Umbilical cord (tissue), 2 donors: ENCODE data around the gene KMT2C. TPM values are rescaled to one million over a fixed set of nuclear protein-coding genes. Genes with fewer than 3 reads are reported as not detected.

Source experiments
- DNase-seq: peaks from one replicate; pipeline ENCODE4 v3.0.0-alpha.2; 2015; ENCODE audit warnings: low spot score
- total RNA-seq: library from RNA; depleted of rRNA; stranded (reverse); fragments of >200 nt; gene quantifications from one replicate; pipeline ENCODE4 v1.2.3, GENCODE V29; 2014; ENCODE audit warnings: low replicate concordance; ENCODE audit not compliant: insufficient read depth

Gene KMT2C
- total RNA-seq, 1 donor from 2014 or later = 66.7 TPM

DNA sequence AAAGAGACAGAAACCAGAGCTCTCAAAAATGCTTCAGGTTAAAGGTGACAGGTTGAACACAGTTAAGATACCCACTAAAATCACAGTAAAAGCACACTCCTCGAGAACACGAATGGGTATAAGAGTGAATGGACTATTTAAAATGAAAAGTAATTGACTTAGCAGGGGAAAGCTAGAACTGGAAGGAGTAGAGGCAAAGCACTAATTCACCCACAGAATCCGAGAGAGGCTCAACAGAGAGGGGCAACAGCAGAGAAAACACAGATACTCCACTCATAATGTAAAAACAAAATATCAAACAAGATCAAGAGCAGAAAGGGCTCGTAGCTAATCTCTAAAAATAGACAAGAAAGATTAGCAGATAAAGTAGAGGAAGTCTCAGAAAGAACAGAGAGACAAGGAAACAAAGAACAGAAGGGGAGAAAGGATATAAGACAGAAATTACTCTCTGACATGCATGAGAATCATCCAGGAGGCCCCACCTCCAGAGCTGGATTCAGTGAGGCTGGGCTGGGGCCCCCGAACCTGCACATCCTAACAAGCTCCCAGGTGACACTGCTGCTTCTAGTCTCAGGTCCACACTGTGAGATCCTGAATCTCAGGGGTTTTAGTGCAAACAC, 292.7 kb downstream of the KMT2C start:
- DNase-seq = peak; percentile 2

DNA sequence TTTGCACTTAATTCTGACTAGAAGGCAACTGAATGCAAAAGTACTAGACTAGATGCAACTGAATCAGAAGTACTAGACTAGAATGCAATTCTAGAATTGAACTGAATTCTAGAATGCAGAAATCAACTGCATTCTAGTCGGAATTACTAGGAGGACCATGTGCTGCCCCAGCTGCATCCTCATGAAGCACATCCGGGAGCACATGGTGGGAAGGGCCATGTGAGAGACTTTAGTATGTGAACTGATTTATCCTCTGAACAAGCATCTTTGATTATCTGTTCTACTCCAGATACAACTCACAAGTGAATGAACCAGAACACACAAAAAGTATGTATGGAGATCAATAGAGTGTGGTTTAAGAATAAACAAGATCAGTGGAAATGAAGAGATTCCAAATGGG, 295.2 kb downstream of the KMT2C start:
- DNase-seq = no peak

DNA sequence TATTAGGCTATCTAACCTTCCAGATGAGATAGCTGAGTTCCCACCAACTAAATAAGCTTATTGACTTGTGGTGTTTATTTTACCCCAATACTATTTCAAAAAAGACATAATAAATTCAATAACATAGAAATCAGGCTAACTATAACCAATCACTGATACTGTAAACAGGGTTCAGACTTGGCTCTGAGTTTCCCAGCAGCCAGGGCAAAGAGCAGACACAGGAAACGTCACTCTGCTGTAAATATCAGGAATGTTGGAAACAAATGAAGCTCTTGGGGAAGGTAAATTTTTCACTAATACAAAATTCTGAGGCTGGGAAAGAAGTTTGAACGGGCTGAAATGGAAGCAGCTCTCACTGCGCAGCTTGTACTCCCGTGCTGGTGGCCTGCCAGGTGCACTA, 295.7 kb downstream of the KMT2C start:
- DNase-seq = no peak

DNA sequence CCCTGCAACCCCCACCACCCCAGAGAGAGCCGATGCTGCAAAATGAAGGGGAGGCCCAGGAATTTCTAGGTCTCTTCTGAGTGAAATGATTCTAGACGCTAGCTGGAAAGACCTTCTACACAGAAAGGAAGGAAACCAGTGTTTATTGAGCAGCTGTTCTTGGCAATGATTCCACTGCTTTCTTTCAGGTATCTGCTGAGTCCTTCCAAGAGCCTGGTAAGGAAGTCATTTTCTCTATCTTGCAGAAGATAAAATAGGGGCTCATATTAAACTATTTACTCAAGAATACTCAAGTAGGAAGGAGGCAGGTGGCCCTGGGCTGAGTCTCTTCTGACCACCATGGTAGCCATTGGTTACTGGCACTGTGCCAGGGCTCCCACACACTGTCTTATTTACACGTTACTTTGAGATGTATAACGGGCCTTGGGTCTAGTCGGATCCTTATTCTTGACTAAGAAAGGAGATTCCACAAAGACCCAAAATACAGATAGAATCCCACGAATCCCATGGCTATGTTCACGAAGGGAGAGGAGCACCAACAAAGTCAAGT, 298.3 kb downstream of the KMT2C start:
- DNase-seq = no peak

DNA sequence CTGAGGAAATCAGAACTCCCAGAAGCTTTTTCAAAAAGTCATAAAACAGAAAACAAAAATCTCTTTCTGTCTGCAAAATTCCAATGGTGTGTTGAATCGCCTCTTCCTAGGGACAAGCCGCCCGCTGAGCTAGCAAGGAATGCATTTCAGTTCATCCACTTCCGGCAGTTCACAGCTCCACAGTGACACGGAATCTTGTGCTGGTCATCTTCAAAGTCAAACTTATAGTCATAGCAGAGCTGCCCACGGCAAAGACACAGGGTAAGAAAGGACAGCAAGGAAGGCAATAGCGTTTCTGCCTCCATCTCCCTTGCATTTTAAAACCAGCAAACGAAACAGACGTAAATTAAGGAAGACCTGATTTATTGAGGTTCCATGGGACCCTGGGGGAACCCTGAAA, 299.1 kb downstream of the KMT2C start:
- DNase-seq = peak; percentile 84

DNA sequence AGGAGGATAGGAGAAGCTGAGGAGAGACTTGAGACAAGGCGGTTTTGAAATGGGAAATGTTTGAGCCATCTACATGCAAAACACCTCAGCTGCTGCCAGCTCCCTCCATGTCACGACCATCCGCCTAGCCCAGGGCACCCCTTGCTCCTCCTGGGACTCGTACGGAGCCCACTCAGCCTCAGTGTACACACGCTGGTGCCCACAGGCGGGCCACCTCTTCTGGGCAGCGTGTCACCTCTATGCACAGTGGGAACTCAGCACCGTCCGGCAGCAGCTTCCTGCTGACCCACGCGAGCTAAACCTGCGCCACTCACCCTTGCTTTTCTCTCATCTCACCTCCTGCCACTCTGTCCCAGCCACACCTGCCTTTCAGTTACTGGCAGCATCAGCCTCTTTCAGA, 302.0 kb downstream of the KMT2C start:
- no peak for DNase-seq

DNA sequence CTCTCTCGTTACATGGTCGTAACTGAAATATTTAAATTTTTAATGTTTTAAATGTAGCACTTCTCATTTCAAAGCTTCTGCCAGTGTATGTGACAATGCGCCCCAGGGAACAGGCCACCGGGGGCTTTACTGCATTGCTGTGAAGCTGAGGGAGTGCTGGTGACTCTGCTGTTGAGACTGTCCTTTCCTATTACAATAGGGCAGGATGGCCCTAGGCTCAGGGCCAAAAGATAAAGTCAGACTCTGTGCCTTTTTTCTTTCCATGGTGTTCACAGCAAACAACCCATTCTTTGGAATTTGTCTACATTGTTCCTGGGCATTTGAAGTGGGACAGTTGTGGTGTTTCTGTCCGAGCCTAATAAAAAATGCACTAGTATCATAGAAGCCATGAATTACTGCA, 303.0 kb downstream of the KMT2C start:
- DNase-seq = no peak

DNA sequence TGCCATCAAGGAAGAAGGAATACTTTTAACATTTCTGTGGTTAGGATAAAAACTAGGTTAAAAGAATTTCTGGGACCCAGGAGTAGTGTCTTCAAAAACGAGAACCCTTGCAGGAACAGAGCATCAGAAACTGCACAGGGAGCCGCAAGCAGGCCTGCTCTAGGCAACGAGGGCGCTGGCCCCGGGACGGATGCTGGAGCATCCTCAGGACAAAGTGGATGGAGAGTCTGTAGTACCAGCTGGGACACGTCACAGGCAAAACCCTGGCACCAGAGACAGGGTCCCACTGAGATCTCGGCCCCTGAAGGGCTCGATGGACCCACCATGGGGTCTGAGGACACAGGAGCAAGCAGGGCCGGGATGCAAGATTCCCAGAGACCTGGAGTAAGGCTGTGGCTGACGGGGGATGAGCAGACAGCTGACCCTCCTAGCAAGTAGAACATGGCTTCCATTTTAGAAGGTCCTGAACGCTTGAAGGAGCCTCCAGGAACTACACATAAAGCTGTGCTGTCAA, 303.8 kb downstream of the KMT2C start:
- no peak for DNase-seq

DNA sequence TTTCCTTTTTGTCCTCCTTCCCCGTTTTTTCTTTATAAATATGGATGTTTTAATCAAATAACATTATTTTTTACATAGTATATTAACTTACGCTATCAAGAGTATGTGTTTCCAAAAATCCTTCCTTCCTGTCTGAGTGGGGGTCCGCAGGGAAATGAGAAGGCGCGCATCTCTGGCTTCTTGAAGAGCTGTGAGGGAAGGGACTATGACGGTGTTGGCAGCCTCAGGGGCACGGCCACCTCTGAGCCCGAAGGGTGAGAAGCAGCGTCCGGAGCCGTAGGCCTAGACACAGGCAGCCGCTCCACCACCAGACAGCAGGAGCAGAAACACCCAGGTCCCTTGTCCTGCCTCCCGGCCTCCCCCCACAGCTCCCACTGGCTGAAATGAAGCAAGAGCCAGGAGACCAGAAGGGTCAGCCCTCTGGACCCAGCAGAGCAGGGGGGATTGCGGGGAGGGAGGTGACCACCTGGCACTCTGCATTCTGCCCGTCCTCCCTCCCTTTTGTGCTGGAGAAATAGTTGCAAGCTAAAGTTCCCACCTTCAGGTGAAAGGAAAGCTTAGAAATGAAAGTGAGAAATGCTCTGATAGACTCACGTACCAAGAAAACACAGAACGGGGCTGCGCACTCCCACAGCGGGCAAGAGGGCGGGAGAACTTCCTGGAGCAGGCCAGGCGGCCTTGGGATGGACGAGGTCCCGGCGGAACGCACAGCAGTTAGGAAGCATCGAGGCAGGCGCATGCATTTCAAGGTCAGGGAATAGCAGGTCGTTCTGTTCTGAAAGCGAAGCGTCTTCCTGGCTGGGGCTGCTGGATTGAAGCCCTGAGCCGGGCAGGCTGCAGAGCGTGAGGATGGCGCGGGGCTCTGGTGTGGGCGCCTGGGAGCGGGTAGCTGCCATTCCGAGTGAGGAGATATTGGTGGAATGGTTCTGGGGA, 304.9 kb downstream of the KMT2C start:
- DNase-seq = no peak

DNA sequence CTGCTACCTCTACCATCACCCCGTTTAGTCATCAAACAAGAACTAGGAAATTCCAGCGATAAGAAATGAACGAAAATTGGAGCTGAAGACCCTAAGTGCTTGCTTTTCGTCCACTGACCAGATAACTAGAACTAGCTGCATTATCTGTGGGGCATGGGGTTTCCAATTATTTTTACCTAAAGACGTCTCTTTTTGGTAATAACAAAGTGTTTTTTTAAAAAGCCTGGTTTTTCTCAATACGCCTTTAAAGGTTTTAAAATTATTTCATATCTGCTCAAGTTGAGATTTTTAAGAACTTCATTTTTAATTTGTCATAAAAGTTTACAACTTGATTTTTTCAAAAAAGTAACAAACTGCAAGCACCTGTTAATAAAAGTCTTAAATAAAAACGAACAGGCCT, 306.1 kb downstream of the KMT2C start:
- DNase-seq = no peak

DNA sequence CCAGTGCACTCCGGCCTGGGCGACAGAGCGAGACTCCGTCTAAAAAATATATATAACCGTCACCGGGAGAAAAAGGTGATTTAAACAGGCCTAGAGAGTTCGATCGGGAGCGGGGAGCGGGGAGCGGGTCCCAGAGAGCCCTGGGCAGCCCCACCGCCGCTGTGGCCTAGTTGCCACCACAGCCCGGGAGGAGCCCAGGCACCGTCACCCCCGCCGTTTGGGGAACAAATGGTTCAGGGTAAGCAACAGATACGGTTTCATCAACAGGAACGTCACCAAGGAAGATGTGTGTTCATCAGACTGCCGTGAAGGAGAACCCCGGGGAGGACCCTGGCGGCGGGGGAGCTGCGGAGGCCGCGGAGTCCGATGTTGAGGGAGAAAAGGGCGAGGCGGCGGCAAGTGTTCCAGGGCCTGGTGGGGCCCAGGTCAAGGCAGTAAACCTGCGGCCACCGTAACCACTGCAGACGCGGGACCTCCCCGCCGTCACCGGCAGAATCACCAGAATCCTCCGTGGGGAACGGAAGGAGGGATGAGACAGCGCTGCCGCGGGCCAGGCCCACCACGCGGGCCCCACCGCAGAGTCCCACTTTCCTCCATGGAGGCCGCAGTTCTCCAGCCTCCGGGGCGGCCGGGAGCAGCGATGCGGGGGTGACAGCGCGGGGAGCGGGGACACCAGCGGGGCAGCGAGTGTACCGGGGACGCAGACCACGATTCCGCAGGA, 306.9 kb downstream of the KMT2C start:
- no peak for DNase-seq

DNA sequence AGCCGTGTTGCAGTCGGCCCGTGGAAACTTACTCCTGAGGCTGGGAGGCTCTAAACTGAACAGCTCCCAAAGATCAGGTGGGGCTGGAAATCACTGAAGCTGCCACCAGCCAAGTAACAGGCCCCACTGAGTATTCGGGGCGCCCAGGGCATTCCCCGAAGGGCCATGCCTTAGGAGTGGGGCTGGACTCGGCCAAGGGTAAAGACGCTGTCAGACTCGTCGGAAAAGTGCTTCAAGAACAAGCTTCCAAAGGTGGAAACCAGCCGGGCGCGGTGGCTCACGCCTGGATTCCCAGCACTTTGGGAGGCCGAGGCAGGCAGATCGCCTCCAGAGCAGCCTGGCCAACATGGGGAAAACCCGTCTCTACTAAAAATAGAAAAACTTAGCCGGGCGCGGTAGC, 307.6 kb downstream of the KMT2C start:
- no peak for DNase-seq

DNA sequence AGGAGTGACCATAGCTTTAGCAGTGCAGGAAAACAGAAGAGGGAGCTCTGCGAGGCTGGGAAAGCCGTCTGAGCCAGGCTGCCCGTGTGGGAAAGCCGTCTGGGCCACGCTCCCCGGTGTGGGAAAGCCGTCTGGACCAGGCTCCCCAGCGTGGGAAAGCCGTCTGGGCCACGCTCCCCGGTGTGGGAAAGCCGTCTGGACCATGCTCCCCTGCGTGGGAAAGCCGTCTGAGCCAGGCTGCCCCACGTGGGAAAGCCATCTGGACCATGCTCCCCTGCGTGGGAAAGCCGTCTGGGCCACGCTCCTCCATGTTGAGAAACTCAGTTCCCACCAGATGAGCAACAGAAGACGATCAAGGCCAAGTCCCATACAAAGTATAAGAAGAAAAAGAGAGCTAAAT, 308.6 kb downstream of the KMT2C start:
- DNase-seq = no peak

DNA sequence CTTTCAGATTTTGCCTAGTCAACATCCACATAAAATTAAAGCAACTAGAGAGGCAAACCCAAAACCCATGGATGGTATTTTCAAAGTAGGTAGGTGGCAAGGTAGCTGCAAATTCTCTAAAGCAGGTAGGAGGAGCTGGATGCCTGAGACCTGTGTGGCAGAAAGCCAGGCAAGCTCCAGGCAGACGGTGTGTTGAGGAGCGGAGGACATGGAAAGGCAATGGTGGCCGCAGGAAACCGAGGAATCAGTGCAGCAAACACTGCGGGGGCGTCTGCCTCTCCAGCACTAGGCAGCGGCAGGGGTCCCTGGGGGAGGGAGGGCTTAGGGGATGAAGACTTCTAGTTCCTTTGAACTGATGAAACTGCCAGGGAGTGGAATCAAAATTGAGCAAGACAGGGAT, 309.1 kb downstream of the KMT2C start:
- DNase-seq = no peak

DNA sequence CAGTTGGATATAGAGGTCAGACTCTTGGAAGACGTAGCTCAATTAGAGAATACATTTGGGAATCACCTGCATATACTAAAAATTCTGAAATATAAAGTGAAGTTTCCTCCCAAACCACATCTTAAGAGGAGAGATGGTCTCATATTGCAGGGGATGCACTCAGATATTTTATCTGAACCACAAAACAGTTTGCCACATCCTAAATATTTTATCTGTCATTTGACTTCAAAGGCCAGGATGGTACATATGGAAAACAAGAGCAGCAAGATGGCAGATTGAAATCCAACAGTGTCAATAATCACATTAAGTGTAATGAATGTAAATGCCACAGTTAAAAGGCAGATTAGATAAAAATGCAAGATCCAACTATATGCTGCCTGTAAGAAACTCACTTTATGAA, 313.3 kb downstream of the KMT2C start:
- no peak for DNase-seq

DNA sequence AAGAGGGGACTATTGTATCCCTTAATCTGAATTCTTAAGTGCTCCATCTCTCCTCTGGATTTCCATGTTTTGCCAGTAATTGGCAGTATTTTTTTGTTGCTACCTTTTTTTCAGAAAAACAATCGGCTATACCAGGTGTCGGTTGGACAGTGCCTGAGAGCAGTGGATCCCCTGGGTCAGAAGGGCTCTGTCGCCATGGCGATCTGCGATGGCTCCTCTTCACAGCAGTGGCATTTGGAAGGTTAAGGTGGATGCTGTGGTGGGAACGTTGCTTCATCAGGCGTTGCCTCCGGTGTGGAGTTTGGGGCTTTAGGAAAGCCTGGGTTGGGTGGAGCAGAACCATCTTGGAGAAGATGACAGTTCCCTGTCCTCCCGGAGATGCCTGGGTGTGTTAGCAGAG, 314.4 kb downstream of the KMT2C start:
- no peak for DNase-seq

DNA sequence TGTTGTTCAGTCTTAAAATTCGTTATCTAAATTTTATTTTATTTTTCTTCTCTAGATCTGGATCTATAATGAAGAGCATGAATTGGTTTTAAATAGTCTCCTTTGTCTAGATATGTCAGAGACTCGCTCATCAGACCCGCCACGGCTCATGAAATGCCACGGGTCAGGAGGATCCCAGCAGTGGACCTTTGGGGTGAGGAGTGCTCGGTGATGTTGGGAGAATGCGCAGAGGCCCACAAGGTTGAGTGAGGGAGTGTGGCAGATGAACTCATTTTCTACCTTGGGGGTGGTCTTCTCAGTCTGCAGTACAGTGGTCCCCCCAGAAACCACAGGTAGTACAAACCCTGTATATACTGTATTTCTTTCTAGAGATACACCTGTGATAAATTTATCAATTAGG, 315.0 kb downstream of the KMT2C start:
- no peak for DNase-seq

DNA sequence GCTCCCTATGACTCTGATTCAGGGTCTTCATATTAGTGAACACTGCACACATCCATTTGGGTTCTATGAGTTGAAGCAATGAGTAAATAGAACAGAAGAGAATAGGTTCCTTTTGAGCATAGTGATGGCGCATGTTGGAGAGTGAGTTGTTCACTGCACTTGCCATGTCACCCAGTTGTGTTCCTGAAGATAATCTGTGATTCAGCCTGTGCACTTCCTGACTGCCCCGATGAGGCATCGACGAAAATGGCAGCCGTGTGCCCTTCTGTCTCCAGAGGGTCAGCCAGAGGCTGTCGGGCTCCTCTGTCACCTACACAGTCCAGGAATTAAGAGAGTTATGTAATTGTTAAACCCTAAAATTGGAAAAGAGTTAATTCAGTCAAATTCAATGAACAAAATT, 315.6 kb downstream of the KMT2C start:
- no peak for DNase-seq

DNA sequence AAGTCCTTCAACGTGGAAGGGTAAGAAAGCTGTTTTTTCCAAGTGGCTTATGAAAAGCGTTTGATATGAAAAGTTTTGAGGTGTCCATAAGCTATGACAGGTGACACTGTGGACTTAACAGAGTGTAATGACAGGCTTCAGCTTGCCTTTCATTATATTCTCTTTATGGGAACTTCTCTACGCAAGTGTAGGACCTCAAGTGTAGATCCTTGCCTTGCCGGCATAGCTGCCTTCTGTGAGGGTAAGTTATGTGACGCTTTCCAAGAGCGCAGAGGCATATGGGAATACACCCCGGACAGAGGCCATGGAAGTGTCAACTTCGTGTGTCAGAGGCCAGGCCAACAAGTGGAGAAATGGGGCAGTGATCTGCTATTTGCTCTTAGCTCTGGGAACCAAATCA, 318.4 kb downstream of the KMT2C start:
- DNase-seq = no peak

DNA sequence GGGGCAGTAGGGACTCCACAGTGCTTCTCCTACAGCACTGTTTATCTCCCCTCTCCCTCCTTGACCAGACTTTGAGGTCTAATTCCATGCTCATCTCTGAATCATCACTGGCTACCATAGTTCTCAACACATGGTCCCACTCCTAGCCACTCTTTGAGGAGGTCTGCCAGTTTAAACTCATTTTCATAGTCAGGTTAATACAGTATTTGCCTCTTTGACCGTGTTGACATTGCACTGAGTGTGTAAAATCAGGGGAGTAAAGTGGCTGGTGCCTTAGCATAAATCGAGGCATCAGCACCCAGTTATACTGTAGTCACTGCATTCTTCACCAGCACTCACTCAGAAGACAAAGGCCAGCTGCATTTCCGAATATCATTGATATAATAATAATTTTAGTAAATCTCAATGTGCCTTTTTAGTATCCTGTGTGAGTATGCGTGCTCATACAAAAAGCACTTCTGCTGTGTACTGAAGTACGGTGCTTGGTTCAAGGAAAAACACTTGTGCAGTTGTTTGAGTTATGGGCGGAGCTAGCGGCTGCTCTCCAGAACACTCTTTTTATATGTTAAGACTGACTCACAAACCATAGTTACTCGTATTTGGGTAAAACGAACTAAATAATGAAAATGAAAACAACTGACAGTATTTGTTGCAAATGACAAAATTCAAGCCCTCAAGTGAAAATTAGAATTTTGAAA, 320.6 kb downstream of the KMT2C start:
- DNase-seq = no peak

DNA sequence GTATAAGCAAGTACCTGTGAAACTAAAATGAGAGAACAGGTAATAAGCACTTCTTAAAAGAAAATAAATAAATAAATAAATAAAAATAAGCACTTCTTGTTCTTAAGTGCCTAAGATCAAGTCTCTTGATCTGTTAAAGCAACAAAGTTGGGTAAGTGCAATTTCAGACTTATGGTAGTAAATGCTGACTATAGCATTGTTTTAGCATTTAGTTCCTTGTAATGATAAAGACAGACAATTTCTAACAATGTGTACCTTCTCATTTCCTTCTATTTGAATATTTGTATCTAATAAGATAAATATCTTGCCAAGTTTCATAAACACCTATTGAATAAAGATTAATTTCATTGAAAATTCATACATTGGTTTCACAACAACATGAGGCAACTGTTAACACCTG, 323.0 kb downstream of the KMT2C start:
- no peak for DNase-seq

DNA sequence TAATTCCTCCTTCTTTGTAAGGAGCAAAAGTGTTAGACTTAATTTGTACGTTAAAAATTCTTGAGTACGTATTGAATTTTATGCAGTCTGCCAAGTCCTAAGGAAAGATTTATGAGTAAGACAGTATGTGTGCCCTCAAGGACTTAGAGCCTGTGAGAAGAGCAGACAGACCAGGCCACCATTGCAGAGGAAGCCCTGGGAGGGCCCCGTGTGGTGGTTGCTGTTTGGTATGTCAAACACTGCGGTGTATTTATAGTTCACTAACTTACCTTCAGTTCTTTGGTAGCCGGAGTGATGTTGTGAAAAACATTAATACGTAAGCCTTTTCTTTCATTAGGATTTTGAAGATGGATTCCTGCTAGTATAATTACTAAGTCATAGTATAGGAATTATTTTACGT, 327.4 kb downstream of the KMT2C start:
- DNase-seq = no peak
